HG02759 (cell line): ENCODE data around the gene SLX9.
"Not testable (repeated sequence)": the region's sequence is repeated elsewhere in the genome, so short reads cannot be mapped to it uniquely, and the experiment has no call there.

ENCODE experiments used
- ATAC-seq: cut with Tn5 transposase; IDR thresholded peaks from one replicate; pipeline ENCODE4 v1.9.1; 2021; ENCODE audit warnings: mild to moderate bottlenecking, moderate library complexity; ENCODE audit not compliant: unreplicated experiment

Gene SLX9

DNA sequence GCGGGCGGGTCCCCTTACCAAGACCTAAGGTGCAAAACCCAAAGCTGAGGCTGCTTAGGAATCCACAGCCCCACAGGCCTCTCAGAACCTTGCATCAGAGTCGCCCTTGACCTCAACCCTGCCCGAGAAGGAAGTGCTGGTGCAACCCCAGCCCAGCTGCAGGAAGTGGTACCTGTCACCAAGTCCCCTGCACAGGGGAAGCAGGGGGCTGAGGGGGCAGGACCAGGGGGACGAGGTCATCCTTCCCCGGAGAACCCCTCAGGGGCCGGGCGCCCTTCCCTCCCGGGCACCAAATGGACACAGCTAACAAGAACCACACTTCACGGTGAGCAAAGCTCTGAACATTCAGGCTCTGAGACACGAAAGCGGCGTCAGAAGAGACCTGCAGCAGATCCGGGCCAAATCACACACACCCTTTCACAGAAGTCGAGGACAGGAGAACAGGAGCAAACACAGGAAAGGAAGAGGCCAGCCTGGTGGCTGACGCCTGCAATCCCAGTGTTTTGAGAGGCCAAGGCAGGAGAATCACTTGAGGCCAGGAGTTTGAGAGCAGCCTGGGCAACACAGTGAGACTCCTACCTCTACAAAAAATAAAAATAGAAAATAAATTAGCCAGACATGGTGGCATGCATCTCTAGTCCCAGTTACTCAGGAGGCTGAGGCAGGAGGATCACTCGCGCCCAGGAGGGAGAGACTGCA, 25.5 kb upstream of the SLX9 start:
- peak; percentile 58 for ATAC-seq

DNA sequence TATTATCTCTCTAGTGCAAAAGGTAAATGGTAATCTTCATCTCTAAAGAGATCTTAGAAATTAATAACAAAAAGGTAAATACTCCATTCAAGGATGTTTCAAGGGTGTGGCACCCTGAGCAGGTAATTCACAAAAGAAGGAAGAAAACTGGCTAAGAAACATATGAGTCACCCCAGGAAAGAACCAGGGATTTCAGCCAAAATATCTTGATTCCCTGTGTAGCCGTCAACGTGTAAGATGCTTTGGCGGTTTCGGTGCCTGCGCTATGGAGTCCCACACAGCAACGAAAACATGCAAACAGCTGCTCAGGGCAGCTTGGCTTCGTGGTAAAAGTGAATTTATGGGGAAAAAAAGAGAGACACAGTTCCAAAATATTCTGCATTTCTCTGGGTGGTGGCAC, 22.9 kb upstream of the SLX9 start:
- ATAC-seq: no peak

DNA sequence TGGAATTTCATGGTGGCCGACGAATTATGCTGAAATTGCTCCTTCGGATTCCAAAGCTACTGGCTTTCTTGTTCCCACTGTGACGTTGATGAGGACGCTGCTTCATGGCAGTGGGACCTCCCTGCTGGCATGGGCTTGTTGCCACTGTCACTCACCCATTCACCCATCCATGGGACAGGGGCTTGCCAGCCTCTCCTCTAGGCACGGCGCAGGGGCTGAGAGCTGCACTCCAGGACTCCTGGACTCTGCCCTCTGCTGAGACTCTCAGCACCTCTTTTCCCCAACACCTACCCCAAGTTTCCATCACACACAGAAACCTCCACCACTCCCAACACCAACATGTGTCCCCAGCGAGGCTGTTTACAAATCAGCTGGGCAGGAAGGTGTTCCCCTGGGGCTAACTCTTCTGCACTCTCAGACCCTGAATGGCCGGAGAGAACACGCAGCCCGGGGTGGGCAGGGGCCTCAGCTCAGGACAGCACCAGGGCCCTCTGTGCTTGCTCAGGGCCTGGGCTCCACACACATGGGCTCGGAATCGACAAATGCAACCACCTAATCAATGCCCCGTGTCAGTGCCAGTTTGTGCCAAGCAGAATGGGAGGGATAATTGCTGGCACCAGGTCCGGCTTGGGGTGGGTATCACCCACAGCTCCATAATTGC, 22.3 kb upstream of the SLX9 start:
- ATAC-seq: no peak

DNA sequence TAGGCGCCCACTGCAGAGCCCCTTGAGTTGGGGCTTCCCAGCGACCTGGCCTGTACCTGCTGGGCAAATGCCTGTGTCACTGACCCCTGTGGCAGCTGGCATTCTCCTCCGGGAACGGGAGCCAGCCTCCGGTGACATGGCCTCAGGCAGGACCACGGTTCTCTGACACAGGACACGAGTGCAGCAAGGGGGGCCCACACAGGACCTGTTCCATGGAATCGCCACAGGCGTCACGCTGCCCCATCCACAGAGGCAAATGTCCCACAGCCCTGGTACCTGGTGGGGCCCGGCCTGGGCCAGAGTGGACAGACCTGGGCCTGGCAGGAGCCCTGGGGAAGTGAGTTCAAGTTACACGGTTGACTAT, 21.7 kb upstream of the SLX9 start:
- ATAC-seq: no peak

DNA sequence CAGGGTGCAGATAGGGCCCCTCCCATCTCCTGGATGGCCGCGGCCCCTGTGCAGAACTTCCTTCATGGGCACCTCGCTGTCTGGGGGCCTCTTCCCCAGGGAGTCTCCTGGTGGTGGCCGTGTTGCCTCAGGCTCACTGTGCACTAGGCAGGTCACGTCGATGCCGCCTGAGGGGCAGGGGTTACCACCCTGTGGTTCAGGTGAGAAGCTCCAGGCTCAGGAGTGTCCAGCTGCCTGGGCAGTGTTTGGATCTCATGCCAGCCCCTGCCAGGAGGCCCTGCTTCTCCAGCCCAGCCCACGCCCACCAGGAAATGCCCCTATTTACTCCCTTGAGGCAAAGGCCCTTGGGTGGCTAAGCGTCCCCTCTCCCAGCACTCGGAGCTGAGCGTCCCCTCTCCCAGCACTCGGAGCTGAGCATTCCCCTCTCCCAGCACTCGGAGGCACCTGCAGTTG, 21.2 kb upstream of the SLX9 start:
- ATAC-seq: no peak

- ATAC-seq: no peak
These were observed 20.5 kb upstream of the SLX9 start for GRCh38 chr21:44919111-44919912.

DNA sequence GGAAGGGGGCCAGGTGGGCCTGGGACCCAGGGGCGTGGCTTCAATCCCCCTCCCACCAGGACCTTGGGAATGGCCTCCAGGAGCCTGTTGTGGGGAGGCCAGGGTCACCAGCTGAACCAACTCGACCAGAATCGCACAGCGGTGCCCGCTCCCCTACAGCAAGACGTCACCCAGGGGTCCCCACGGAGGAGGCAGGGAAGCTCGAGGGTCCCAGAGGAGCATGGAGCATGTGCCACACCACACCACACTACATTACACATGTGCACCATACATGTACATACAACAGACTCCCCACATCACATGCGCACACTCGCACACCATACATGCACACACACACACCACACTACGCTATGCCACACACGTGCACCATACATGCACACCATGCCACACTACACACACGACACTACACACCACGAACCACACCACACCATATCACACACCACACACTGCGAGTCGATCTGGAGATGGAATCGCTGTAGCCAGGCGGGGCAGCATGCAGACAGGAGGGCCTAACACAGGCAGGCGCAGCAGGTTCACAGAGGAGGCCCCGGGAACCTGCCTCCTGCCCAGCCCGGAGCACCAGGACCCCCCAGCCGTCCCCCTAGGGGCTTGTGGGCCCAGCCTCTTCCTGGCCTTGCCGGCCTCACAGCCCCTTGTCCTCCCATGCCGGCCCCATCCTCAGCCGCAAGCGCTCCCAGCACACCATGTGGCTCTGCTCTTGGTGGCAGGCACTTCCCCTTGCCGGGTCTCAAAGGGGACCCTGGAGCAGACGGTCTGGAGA, 19.7 kb upstream of the SLX9 start:
- no peak for ATAC-seq

DNA sequence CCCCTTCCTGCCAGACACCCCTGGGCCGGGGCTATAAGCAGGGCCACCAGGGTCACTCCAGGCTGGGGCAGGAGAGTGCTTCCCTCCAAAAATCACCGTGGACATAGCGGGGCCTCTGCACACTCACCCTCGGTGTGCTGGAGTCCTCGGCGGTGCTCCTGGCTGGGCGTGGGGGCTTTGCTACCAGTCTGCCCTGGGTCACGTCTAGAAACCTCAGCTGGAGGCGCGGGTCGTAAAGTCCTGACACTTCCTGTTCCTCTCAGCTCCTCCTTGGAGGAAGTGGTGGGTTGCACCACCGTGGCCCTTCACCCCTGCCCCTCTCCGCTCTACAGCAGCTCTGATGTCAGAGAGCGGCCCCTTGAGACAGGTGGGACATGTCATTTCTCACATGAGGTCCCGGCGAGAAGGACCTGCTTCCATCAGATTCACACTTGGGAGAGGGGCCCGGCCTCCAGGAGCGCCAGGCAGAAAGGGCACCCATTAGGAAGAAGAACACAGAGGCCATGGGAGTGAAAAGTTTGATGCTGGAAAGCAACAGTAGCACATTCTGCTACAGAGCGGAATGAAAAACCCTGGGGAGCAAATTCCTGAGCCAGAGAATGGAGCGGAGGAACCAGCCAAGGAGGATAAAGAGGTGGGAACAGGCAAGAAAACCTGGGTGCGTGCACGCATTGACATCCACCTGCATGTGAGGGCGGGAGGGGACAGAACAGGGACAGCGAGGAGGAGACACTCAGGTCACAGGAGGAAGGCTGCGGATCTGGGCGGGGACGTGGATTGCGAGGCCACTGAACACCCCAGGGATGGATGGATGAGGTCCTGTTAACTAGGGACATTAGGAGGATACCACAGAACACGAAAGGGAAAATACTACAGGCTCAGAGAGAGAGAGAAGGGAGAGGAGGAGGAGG, 18.9 kb upstream of the SLX9 start, which contains the start of gene ITGB2:
ITGB2 (minus strand) TSS at position 206 of the 911 bp plus-strand sequence. CDS start 10,117 bp downstream, outside the sequence.
- peak; percentile 76 for ATAC-seq

- no peak for ATAC-seq
These were observed 17.9 kb upstream of the SLX9 start for GRCh38 chr21:44921928-44922327.

DNA sequence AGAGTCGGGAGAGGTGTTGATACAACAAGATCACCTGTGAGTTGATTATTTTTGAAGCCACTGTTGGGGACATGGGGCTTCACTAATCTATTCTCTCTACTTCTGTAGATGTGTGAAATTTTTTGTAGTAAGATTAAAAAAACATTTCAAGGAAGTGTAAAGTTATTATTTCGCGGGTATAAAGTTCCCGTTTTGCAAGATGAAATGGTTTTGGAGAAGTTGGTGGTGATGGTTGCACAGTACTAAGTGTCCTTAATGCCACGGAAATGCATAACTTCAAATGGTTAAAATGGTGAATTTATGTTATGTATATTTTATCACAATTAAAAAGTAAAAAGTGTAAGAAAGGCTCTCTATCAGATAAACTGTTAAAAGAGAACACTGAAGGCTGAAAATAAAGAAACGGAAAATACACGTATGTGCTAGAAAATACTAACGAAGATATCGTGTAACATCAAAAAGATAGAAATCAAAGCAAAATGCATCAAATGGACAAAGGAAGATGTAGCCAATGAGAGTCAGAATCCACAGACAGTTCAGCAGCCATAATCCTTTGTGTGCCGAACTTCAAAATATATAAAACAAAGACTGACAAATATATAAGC, 16.2 kb upstream of the SLX9 start:
- ATAC-seq: no peak

DNA sequence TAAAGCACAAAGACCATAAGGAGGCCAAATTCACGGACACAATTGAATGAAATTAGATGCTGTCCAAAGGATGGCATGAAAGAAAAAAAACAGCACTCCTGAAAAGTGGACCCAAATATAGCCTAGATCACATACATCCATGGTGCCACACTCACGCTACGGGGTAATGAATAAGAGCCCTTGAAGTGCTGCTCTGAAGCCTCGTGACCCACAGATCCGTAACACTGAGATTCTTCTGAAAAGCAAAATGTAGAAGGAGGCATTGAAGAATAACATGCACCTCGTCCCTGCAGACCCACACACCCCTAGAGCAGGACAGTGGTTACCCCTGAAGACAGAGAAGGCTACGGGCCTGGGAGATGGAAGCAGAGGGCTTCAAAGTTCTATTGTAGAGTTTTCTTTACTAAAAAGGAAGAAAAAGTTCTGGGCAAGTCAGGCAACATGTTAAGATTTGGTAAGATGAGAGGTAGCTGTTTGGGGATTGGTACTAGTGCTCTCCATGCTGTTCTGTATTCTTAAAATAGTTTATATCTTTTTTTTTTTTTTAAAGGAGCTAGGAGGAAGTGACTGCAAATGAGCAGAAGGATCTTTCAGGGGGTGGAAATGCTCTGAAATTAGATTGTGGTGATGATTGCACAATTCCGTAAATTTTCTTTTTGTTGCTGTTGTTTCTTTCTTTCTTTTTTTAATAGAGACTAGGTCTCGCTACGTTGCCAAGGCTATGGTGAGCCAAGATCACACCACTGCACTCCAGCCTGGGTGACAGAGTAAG, 15.0 kb upstream of the SLX9 start:
- ATAC-seq: no peak

DNA sequence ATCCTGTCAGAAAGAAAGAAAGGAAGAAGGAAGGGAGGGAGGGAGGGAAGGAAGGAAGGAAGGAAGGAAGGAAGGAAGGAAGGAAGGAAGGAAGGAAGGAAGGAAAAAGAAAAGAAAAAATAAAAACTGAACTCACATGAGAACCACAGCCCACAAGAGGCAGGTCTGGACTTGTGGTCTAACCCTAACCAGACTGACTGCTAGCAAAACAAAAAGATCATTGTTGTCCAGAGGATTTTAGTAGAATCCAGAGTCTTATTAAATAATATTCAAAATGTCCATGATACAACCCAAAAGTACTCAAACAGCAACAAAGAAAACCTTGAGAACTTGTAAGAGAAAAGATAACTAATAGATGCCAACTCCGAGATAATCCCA, 14.5 kb upstream of the SLX9 start:
- ATAC-seq: no peak

GRCh38 chr21:44926331-44927101, 13.3 kb upstream of the SLX9 start:
- no peak for ATAC-seq

GRCh38 chr21:44927259-44927586, 12.6 kb upstream of the SLX9 start:
- ATAC-seq: no peak

GRCh38 chr21:44927587-44928461, 12.0 kb upstream of the SLX9 start:
- peak; percentile 49 for ATAC-seq

DNA sequence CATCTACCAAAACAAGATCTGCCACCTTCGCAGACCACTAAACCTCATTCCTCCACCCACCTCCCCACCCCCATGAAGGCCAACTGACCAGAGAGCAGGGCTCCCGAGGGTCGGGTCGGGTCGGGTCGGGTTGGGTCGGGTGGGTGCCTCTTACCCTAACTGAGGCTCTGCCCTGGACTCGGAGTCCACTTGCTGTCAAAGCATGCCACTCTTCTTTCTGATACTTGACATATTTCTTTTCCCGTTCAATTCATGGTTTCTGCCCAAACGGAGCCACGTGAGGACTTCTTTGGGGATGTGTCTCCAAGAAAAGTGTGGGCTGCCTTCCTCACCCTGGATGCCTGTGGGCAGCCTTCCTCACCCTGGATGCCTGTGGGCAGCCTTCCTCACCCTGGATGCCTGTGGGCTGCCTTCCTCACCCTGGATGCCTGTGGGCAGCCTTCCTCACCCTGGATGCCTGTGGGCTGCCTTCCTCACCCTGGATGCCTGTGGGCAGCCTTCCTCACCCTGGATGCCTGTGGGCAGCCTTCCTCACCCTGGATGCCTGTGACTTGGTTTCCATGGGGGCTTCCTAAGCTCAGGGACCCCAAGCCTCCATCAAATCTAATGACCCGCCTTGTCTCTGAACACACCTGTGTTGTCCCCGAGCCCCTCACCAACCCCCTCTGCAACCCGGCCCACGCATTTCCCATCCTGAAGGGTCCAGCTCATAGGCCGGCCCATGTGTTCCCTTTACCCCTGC, 11.2 kb upstream of the SLX9 start:
- not testable (repeated sequence) for ATAC-seq
